ENCODE measurements around the gene NSF. TPM values are rescaled to one million over a fixed set of nuclear protein-coding genes. Genes with fewer than 3 reads are reported as not detected.
"Not testable (repeated sequence)": the region's sequence is repeated elsewhere in the genome, so short reads cannot be mapped to it uniquely, and the experiment has no call there.

NSF gene
- total and polyA plus RNA-seq, 2 donors (not counting 1 experiment from before 2014, with no cell fraction given): 65.5 to 66.7 TPM

- H3K27me3 ChIP-seq (ENCODE audit: control insufficient read depth, insufficient read depth, low read length): peaks cover 15% of the 10 kb centered on the region
- no peaks in the 10 kb centered on the region for H3K4me1 ChIP-seq (ENCODE audit: control insufficient read depth, extremely low read depth, insufficient read depth, low read length)
- no peaks in the 10 kb centered on the region for H4K20me1 ChIP-seq (ENCODE audit: control insufficient read depth, extremely low read depth, insufficient read depth, low read length)
- H3K9me3 ChIP-seq (ENCODE audit: control insufficient read depth, insufficient read depth, low read depth, low read length): no peaks in the 10 kb centered on the region
- no peak for DNase-seq (ENCODE audit: low read depth in 2 of 2)
- no peak overlapping the region for H3K27ac ChIP-seq (ENCODE audit: insufficient read depth, low read length)
- no peak overlapping the region for H3K9ac ChIP-seq (ENCODE audit: insufficient read depth, low read length)
- H3K36me3 ChIP-seq (ENCODE audit: control insufficient read depth, insufficient read depth, low read length): no peaks in the 10 kb centered on the region
- H3K4me2 ChIP-seq (ENCODE audit: extremely low read depth, insufficient read depth, low read length): no peak overlapping the region
- H3K79me2 ChIP-seq (ENCODE audit: control insufficient read depth, insufficient read depth, low read length): no peaks in the 10 kb centered on the region
- no peak overlapping the region for H3K4me3 ChIP-seq (replicated peaks in 1 of 4; ENCODE audit: control extremely low read depth in 1 of 4, insufficient read depth in 1 of 4, low read depth in 3 of 4, low read length in 4 of 4)
- no peak for TF ChIP-seq CTCF (conservative IDR thresholded peaks at IDR 0.05 in 1 of 2, IDR thresholded peaks at IDR 0.05 in 1 of 2; ENCODE audit: low read depth in 1 of 2, low read length in 2 of 2)
- TF ChIP-seq EZH2 (IDR thresholded peaks at IDR 0.05; ENCODE audit: low read length, missing control alignments): no peak
- no peak overlapping the region for H2AFZ ChIP-seq (ENCODE audit: low read length)
Measured at GRCh38 chr17:46791531-46791930, 201.1 kb downstream of the NSF start.

- no peak overlapping the region for H3K4me2 ChIP-seq (ENCODE audit: extremely low read depth, insufficient read depth, low read length)
- DNase-seq (ENCODE audit: low read depth in 2 of 2): no peak
- no peak overlapping the region for H3K27ac ChIP-seq (ENCODE audit: insufficient read depth, low read length)
- H4K20me1 ChIP-seq (ENCODE audit: control insufficient read depth, extremely low read depth, insufficient read depth, low read length): no peaks in the 10 kb centered on the region
- no peaks in the 10 kb centered on the region for H3K36me3 ChIP-seq (ENCODE audit: control insufficient read depth, insufficient read depth, low read length)
- no peak overlapping the region for H3K9ac ChIP-seq (ENCODE audit: insufficient read depth, low read length)
- H3K9me3 ChIP-seq (ENCODE audit: control insufficient read depth, insufficient read depth, low read depth, low read length): no peaks in the 10 kb centered on the region
- no peak overlapping the region for H3K4me3 ChIP-seq (replicated peaks in 1 of 4; ENCODE audit: control extremely low read depth in 1 of 4, insufficient read depth in 1 of 4, low read depth in 3 of 4, low read length in 4 of 4)
- TF ChIP-seq EZH2 (IDR thresholded peaks at IDR 0.05; ENCODE audit: low read length, missing control alignments) (no peak), CTCF (conservative IDR thresholded peaks at IDR 0.05 in 1 of 2, IDR thresholded peaks at IDR 0.05 in 1 of 2; ENCODE audit: low read depth in 1 of 2, low read length in 2 of 2) (no peak)
- H2AFZ ChIP-seq (ENCODE audit: low read length): no peak overlapping the region
- H3K79me2 ChIP-seq (ENCODE audit: control insufficient read depth, insufficient read depth, low read length): no peaks in the 10 kb centered on the region
- no peaks in the 10 kb centered on the region for H3K4me1 ChIP-seq (ENCODE audit: control insufficient read depth, extremely low read depth, insufficient read depth, low read length)
- peaks cover 17% of the 10 kb centered on the region for H3K27me3 ChIP-seq (ENCODE audit: control insufficient read depth, insufficient read depth, low read length)
Measured at GRCh38 chr17:46792071-46792470, 201.6 kb downstream of the NSF start.

- H2AFZ ChIP-seq (ENCODE audit: low read length); H3K27ac ChIP-seq (ENCODE audit: insufficient read depth, low read length); H4K20me1 ChIP-seq (ENCODE audit: control insufficient read depth, extremely low read depth, insufficient read depth, low read length); H3K4me3 ChIP-seq (replicated peaks in 1 of 4; ENCODE audit: control extremely low read depth in 1 of 4, insufficient read depth in 1 of 4, low read depth in 3 of 4, low read length in 4 of 4); H3K9me3 ChIP-seq (ENCODE audit: control insufficient read depth, insufficient read depth, low read depth, low read length); H3K36me3 ChIP-seq (ENCODE audit: control insufficient read depth, insufficient read depth, low read length); H3K4me1 ChIP-seq (ENCODE audit: control insufficient read depth, extremely low read depth, insufficient read depth, low read length); H3K4me2 ChIP-seq (ENCODE audit: extremely low read depth, insufficient read depth, low read length); H3K9ac ChIP-seq (ENCODE audit: insufficient read depth, low read length); DNase-seq (ENCODE audit: low read depth in 2 of 2); H3K79me2 ChIP-seq (ENCODE audit: control insufficient read depth, insufficient read depth, low read length): not testable (repeated sequence)
- H3K27me3 ChIP-seq (ENCODE audit: control insufficient read depth, insufficient read depth, low read length): peaks cover 18% of the 10 kb centered on the region
Measured at GRCh38 chr17:46793023-46793422, 202.6 kb downstream of the NSF start.
